SHP77 (cell line): Measurements from ENCODE around the gene WBP1.
A peak's percentile ranks its signal among the peaks of the same experiment; 100 is the strongest.

Experiments used
- DNase-seq, 2 experiments: peaks; one replicate each; lab custom pipeline; 2025; lab: John Stamatoyannopoulos, UW

Gene WBP1

GRCh38 chr2:74458132-74458937 lies at the start of gene WBP1:
WBP1 (plus strand) TSS chr2:74458438; CDS start chr2:74458603, 165 bp downstream.
- DNase-seq: peak; percentile 99 to 100

GRCh38 chr2:74413001-74413698 lies 45.1 kb upstream of the WBP1 start:
- DNase-seq: no peak

- DNase-seq: no peak
Observed at GRCh38 chr2:74414441-74414840, 43.8 kb upstream of the WBP1 start.

GRCh38 chr2:74414881-74415761 lies 43.1 kb upstream of the WBP1 start:
- DNase-seq: no peak

GRCh38 chr2:74415762-74416395 lies 42.4 kb upstream of the WBP1 start:
- no peak for DNase-seq

- DNase-seq: no peak
Observed at GRCh38 chr2:74416778-74417177, 41.5 kb upstream of the WBP1 start.

- no peak for DNase-seq
Observed at GRCh38 chr2:74417197-74417596, 41.0 kb upstream of the WBP1 start.

GRCh38 chr2:74417763-74418162 lies 40.5 kb upstream of the WBP1 start:
- DNase-seq: no peak

- DNase-seq: peak in 1 of 2 experiments; percentile 20
Observed at GRCh38 chr2:74418312-74418711, 39.9 kb upstream of the WBP1 start.

GRCh38 chr2:74419345-74419744 lies 38.9 kb upstream of the WBP1 start:
- DNase-seq: no peak

- DNase-seq: no peak
Observed at GRCh38 chr2:74420006-74420405, 38.2 kb upstream of the WBP1 start.

- DNase-seq: peak in 1 of 2 experiments; percentile 10
Observed at GRCh38 chr2:74420443-74421103, 37.7 kb upstream of the WBP1 start.

- peak; percentile 91 to 94 for DNase-seq
Observed at GRCh38 chr2:74421221-74421870, 36.9 kb upstream of the WBP1 start, which contains the start of the genes C2orf81 and WDR54. C2orf81 (minus strand) TSS chr2:74421619; CDS start chr2:74421560, 59 bp downstream. WDR54 (plus strand) TSS chr2:74421730; CDS start chr2:74422154, 424 bp downstream.

- DNase-seq: no peak
Observed at GRCh38 chr2:74423231-74424095, 34.8 kb upstream of the WBP1 start.

- no peak for DNase-seq
Observed at GRCh38 chr2:74424139-74424992, 33.9 kb upstream of the WBP1 start.

GRCh38 chr2:74424995-74425406 lies 33.2 kb upstream of the WBP1 start:
- no peak for DNase-seq

- DNase-seq: no peak
Observed at GRCh38 chr2:74425523-74425922, 32.7 kb upstream of the WBP1 start.

GRCh38 chr2:74426181-74426758 lies 32.0 kb upstream of the WBP1 start:
- no peak for DNase-seq
